Liver (tissue), 9 donors: ENCODE data around the gene ST6GAL1. TPM values are rescaled to one million over a fixed set of nuclear protein-coding genes. Genes with fewer than 3 reads are reported as not detected.

ENCODE experiments used
- DNase-seq: peaks from one replicate; pipeline ENCODE4 v3.0.0-alpha.2; 2017; ENCODE audit warnings: low spot score
- H3K27ac ChIP-seq, 2 donors: one replicate each; pipeline ENCODE4 v1.7.0; 2013; ENCODE audit warnings: inconsistent platforms in 2 of 2, low read length in 2 of 2, control low read depth in 1 of 2, low read depth in 1 of 2, mild to moderate bottlenecking in 1 of 2
- H3K27me3 ChIP-seq, 4 donors: one replicate each; pipeline versions ENCODE4 v1.6.1 to v1.7.0; 2013; ENCODE audit warnings: low read length in 3 of 4, inconsistent platforms in 1 of 4, mild to moderate bottlenecking in 1 of 4, moderate library complexity in 1 of 4; ENCODE audit not compliant: control insufficient read depth in 4 of 4, insufficient read depth in 4 of 4
- H3K36me3 ChIP-seq, 4 donors: one replicate each; pipeline versions ENCODE4 v1.6.1 to v1.7.0; 2013; ENCODE audit warnings: low read length in 3 of 4, mild to moderate bottlenecking in 3 of 4, low read depth in 1 of 4, moderate library complexity in 1 of 4; ENCODE audit not compliant: control insufficient read depth in 4 of 4, insufficient read depth in 3 of 4
- H3K4me1 ChIP-seq, 4 donors: one replicate each; pipeline versions ENCODE4 v1.6.1 to v1.7.0; 2013; ENCODE audit warnings: low read length in 3 of 4, mild to moderate bottlenecking in 3 of 4, moderate library complexity in 1 of 4; ENCODE audit not compliant: control insufficient read depth in 4 of 4, insufficient read depth in 4 of 4
- H3K4me3 ChIP-seq, 3 donors: one replicate each; pipeline versions ENCODE4 v1.6.1 to v1.7.0; 2013; ENCODE audit warnings: low read length in 3 of 3, control low read depth in 1 of 3, low read depth in 1 of 3, mild to moderate bottlenecking in 1 of 3
- H3K9ac ChIP-seq, 2 donors: one replicate each; pipeline ENCODE4 v1.7.0; 2013; ENCODE audit warnings: low read length in 2 of 2, mild to moderate bottlenecking in 2 of 2, moderate library complexity in 2 of 2, control low read depth in 1 of 2, low read depth in 1 of 2
- H3K9me3 ChIP-seq, 4 donors: one replicate each; pipeline versions ENCODE4 v1.6.1 to v1.7.0; 2013; ENCODE audit warnings: low read length in 3 of 4; ENCODE audit not compliant: control insufficient read depth in 4 of 4
- FOXA1 ChIP-seq: IDR thresholded peaks from 2 replicates; pipeline ENCODE4 v1.6.1; 2016; ENCODE audit warnings: antibody characterized with exemption
- FOXA2 ChIP-seq: IDR thresholded peaks from 2 replicates; pipeline ENCODE4 v1.6.1; 2016; ENCODE audit warnings: antibody characterized with exemption
- HNF4A ChIP-seq, 2 donors: conservative IDR thresholded peaks; 2 replicates each; pipeline ENCODE4 v1.6.1; 2016; ENCODE audit warnings: antibody characterized with exemption in 2 of 2, mild to moderate bottlenecking in 2 of 2
- HNF4G ChIP-seq: IDR thresholded peaks from 2 replicates; pipeline ENCODE4 v1.6.1; 2016; ENCODE audit warnings: antibody characterized with exemption
- NR2F2 ChIP-seq: IDR thresholded peaks from 2 replicates; pipeline ENCODE4 v1.6.1; 2016; ENCODE audit warnings: antibody characterized with exemption
- RAD21 ChIP-seq, 2 donors: IDR thresholded peaks; 2 replicates each; pipeline ENCODE4 v1.6.1; 2016; ENCODE audit warnings: antibody characterized with exemption in 2 of 2, mild to moderate bottlenecking in 2 of 2
- SP1 ChIP-seq: IDR thresholded peaks from 2 replicates; pipeline ENCODE4 v1.6.1; 2018; ENCODE audit warnings: antibody characterized with exemption, mild to moderate bottlenecking
- YY1 ChIP-seq: IDR thresholded peaks from 2 replicates; pipeline ENCODE4 v1.6.1; 2016; ENCODE audit warnings: antibody characterized with exemption, mild to moderate bottlenecking
- WGBS: extraction: QIAGEN DNeasy Blood & Tissue Kit; methylation state at CpG from one replicate; pipeline ENCODE4 v1.1.7; 2013; 5-methylcytosine and 5-hydroxymethylcytosine counted together
- polyA plus RNA-seq, 2 donors: library from polyadenylated mRNA; stranded (reverse) in 1 of 2; unstranded in 1 of 2; fragments of 200-250 nt in 1 of 2; fragments of >200 nt in 1 of 2; fragmentation: Nextera tagmentation in 1 of 2; extraction: Ambion mirVana in 1 of 2; gene quantifications; one replicate each; pipeline versions ENCODE4 v1.2.1 to v1.2.3, GENCODE V29; 2013 to 2015
- total RNA-seq, 2 donors: library from RNA; depleted of rRNA; stranded (reverse); fragments of >200 nt; gene quantifications; one replicate each; pipeline ENCODE4 v1.2.3, GENCODE V29; 2014
- TF ChIP-seq, protein P1 (sequence below): IDR thresholded peaks from 2 replicates; pipeline ENCODE4 v1.6.1; 2016; ENCODE audit warnings: antibody characterized with exemption, mild to moderate bottlenecking
- donor health status: healthy.
- donor health status: healthy.
- donor health status: healthy.
- donor health status: healthy.
- donor health status: healthy.

The ST6GAL1 gene
- total and polyA plus RNA-seq, 4 donors = 102 to 425 (median 328) TPM

DNA sequence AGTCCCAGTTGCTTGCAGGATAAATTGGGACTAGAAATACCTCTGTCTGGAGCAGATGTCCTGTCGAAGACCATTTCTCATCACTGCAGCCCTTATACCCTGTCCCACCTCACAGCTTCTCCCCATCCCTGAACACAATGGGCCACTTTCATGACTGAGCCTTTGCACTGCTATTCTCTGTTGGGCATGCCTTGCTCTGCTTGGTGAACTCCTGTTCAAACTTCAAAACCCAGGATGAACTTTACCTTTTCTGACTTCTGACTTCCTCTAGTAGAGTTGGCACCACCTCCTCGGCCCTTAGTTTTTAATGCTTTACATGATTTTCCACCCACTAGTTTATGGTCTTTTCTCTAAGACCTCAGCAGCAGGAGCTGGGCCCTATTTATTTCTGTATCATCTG, 48.4 kb downstream of the ST6GAL1 start:
- TF ChIP-seq SP1 = no peak
- TF ChIP-seq NR2F2 = no peak
- no peak for TF ChIP-seq HNF4G
- TF ChIP-seq HNF4A (conservative IDR thresholded peaks at IDR 0.05) = peak in 1 of 2 donors; percentile 14
- no peak for TF ChIP-seq FOXA1
- TF ChIP-seq FOXA2 = no peak
- no peak for TF ChIP-seq YY1
- TF ChIP-seq, protein P1, sequence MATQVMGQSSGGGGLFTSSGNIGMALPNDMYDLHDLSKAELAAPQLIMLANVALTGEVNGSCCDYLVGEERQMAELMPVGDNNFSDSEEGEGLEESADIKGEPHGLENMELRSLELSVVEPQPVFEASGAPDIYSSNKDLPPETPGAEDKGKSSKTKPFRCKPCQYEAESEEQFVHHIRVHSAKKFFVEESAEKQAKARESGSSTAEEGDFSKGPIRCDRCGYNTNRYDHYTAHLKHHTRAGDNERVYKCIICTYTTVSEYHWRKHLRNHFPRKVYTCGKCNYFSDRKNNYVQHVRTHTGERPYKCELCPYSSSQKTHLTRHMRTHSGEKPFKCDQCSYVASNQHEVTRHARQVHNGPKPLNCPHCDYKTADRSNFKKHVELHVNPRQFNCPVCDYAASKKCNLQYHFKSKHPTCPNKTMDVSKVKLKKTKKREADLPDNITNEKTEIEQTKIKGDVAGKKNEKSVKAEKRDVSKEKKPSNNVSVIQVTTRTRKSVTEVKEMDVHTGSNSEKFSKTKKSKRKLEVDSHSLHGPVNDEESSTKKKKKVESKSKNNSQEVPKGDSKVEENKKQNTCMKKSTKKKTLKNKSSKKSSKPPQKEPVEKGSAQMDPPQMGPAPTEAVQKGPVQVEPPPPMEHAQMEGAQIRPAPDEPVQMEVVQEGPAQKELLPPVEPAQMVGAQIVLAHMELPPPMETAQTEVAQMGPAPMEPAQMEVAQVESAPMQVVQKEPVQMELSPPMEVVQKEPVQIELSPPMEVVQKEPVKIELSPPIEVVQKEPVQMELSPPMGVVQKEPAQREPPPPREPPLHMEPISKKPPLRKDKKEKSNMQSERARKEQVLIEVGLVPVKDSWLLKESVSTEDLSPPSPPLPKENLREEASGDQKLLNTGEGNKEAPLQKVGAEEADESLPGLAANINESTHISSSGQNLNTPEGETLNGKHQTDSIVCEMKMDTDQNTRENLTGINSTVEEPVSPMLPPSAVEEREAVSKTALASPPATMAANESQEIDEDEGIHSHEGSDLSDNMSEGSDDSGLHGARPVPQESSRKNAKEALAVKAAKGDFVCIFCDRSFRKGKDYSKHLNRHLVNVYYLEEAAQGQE = no peak
- H3K36me3 ChIP-seq = peaks cover 0 to 9% (median 0%) of the 10 kb centered on the region in 4 donors
- H3K9ac ChIP-seq = no peak overlapping the region
- H3K27ac ChIP-seq = peak overlapping the region in 1 of 2 donors; percentile 98
- no peak overlapping the region for H3K4me3 ChIP-seq
- WGBS = 81% methylated on average over 2 of the region's 2 CpGs
- peaks cover 8 to 49% (median 36%) of the 10 kb centered on the region in 4 donors for H3K4me1 ChIP-seq
- H3K9me3 ChIP-seq = no peaks in the 10 kb centered on the region
- DNase-seq = no peak
- no peaks in the 10 kb centered on the region for H3K27me3 ChIP-seq

DNA sequence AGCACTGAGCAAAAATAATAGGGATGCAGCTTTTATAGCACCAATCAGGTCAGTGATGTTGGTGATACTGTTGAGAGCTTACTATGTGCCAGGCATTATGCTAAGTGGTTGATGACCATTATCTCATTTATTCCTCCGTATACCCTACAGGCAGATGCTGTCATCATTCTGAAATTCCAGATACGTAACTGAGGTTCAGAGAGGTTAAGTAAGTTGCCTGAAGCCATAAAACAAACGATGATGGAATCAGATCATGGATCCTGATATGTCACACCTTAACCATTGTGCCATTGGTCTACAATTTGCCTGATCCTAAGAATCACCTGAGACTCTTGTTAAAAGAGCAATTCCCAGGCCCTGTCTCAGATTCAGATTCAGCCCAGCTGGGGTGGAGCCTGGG, 49.5 kb downstream of the ST6GAL1 start:
- no peak overlapping the region for H3K9ac ChIP-seq
- H3K27ac ChIP-seq = no peak overlapping the region
- peaks cover 0 to 9% (median 0%) of the 10 kb centered on the region in 4 donors for H3K36me3 ChIP-seq
- no peaks in the 10 kb centered on the region for H3K9me3 ChIP-seq
- H3K4me1 ChIP-seq = peaks cover 5 to 47% (median 30%) of the 10 kb centered on the region in 4 donors
- no peak for DNase-seq
- 93% methylated on average over 3 of the region's 3 CpGs for WGBS
- H3K27me3 ChIP-seq = no peaks in the 10 kb centered on the region
- no peak for TF ChIP-seq FOXA2
- TF ChIP-seq, protein P1 = no peak
- no peak for TF ChIP-seq SP1
- no peak for TF ChIP-seq RAD21 (IDR thresholded peaks at IDR 0.05)
- no peak for TF ChIP-seq YY1
- H3K4me3 ChIP-seq = no peak overlapping the region

GRCh38 chr3:186980989-186981388, 50.7 kb downstream of the ST6GAL1 start:
- H3K27ac ChIP-seq = no peak overlapping the region

More at GRCh38 chr3:186980989-186981388, 50.7 kb downstream of the ST6GAL1 start:
- TF ChIP-seq HNF4A (conservative IDR thresholded peaks at IDR 0.05) = peak in 1 of 2 donors; percentile 16
- peak; percentile 53 to 73 for TF ChIP-seq RAD21 (IDR thresholded peaks at IDR 0.05)
- TF ChIP-seq, protein P1 = peak; percentile 83
- TF ChIP-seq SP1 = no peak
- TF ChIP-seq FOXA1 = no peak
- peaks cover 5 to 36% (median 20%) of the 10 kb centered on the region in 4 donors for H3K4me1 ChIP-seq
- H3K9ac ChIP-seq = no peak overlapping the region
- H3K36me3 ChIP-seq = peaks cover 0 to 7% (median 0%) of the 10 kb centered on the region in 4 donors
- no peaks in the 10 kb centered on the region for H3K9me3 ChIP-seq
- 39% methylated on average over 2 of the region's 2 CpGs for WGBS
- DNase-seq = no peak
- no peaks in the 10 kb centered on the region for H3K27me3 ChIP-seq
- no peak overlapping the region for H3K4me3 ChIP-seq
